ENCODE results near the gene SKAP1.

DNA sequence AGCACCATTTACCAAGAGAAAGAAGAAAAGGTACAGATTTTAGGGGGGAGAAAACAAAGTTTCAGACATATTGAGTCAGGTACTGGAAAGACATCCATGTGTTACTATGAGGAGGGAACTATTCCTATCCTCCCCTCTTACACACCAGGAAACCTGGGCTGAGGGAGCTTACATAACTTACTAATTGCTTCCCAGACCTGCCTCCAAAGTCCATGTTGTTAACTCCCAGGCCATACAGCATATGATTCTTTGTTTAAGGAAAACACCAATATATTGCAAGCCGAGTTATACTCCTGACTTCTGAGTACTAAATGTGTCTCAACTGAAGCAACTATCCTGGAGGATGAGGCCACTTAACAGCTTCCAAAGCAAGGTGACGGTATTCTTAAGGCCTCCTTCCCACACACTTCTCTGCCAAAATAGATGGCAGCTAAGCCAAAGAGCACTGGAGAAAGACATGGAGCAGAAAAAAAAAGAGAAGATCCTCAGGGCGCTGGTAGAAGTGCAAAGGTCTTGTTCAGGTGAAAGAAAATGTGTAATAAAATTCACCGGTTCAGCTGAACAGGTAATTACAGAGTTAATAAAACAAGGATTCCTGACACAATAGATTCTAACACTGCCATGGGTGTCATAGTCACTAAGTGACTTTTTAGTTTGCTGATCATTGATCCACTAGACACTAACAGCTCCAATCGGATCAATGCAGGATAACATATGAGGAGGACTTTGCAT lies 151.1 kb downstream of the SKAP1 start:
- TF ChIP-seq, protein P1, sequence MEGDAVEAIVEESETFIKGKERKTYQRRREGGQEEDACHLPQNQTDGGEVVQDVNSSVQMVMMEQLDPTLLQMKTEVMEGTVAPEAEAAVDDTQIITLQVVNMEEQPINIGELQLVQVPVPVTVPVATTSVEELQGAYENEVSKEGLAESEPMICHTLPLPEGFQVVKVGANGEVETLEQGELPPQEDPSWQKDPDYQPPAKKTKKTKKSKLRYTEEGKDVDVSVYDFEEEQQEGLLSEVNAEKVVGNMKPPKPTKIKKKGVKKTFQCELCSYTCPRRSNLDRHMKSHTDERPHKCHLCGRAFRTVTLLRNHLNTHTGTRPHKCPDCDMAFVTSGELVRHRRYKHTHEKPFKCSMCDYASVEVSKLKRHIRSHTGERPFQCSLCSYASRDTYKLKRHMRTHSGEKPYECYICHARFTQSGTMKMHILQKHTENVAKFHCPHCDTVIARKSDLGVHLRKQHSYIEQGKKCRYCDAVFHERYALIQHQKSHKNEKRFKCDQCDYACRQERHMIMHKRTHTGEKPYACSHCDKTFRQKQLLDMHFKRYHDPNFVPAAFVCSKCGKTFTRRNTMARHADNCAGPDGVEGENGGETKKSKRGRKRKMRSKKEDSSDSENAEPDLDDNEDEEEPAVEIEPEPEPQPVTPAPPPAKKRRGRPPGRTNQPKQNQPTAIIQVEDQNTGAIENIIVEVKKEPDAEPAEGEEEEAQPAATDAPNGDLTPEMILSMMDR (IDR thresholded peaks at IDR 0.05) = no peak
- no peak for TF ChIP-seq POLR2A (IDR thresholded peaks at IDR 0.05)
